HFFc6 (cell line): Measurements from ENCODE around the gene GJB4. TPM values are rescaled to one million over a fixed set of nuclear protein-coding genes. Genes with fewer than 3 reads are reported as not detected.

Source experiments
- DNase-seq: peaks from one replicate; pipeline ENCODE4 v3.0.0-alpha.2; 2018
- H3K27ac Mint-ChIP-seq: 2 replicates; pipeline ENCODE4 v1.8.0; 2020; ENCODE audit warnings: mild to moderate bottlenecking, mixed read lengths
- H3K27me3 Mint-ChIP-seq: 2 replicates; pipeline ENCODE4 v1.8.0; 2021; ENCODE audit warnings: mild to moderate bottlenecking, moderate library complexity, mixed read lengths; ENCODE audit not compliant: insufficient read depth
- H3K36me3 Mint-ChIP-seq: 2 replicates; pipeline ENCODE4 v1.8.0; 2021; ENCODE audit warnings: low read depth, mixed read lengths
- H3K4me1 Mint-ChIP-seq: 2 replicates; pipeline ENCODE4 v1.8.0; 2020; ENCODE audit warnings: low read depth, mixed read lengths
- H3K4me3 Mint-ChIP-seq: 2 replicates; pipeline ENCODE4 v1.8.0; 2020; ENCODE audit warnings: mild to moderate bottlenecking, moderate library complexity, mixed read lengths
- H3K9me3 Mint-ChIP-seq: 2 replicates; pipeline ENCODE4 v1.8.0; 2020; ENCODE audit warnings: mild to moderate bottlenecking, mixed read lengths
- CTCF ChIP-seq: fragments of 200-600 bp; sonication (generic); IDR thresholded peaks from 2 replicates; pipeline ENCODE4 v1.5.0; 2021; ENCODE audit warnings: antibody characterized with exemption, mild to moderate bottlenecking
- total RNA-seq, 6 experiments: library from RNA; stranded (reverse); fragmentation: NEBNext Ultra II Directional; extraction: Animal tissue kit (Norgen Biotek cat#: 25700); gene quantifications; 2 replicates in 1 of 6; 3 replicates in 5 of 6; pipeline ENCODE4 v1.2.3, GENCODE V29; 2021

GJB4 gene
- total RNA-seq, 6 experiments from 2014 or later: not detected

- H3K4me1 Mint-ChIP-seq: peaks cover 29% of the 10 kb centered on the region
- 0 out of 2 replicates have a peak, but pooled peaks have one; percentile 18 for TF ChIP-seq CTCF
- no peak overlapping the region for H3K4me3 Mint-ChIP-seq
- H3K27ac Mint-ChIP-seq: no peak overlapping the region
- H3K36me3 Mint-ChIP-seq: no peaks in the 10 kb centered on the region
- no peaks in the 10 kb centered on the region for H3K9me3 Mint-ChIP-seq
- peaks cover 30% of the 10 kb centered on the region for H3K27me3 Mint-ChIP-seq
- no peak for DNase-seq
Measured at GRCh38 chr1:34781844-34782391, 22.4 kb downstream of the GJB4 start.

GRCh38 chr1:34784751-34785221 is 25.2 kb downstream of the GJB4 start:
- peaks cover 14% of the 10 kb centered on the region for H3K9me3 Mint-ChIP-seq
- H3K36me3 Mint-ChIP-seq: peaks cover 14% of the 10 kb centered on the region
- H3K4me3 Mint-ChIP-seq: no peak overlapping the region
- H3K27ac Mint-ChIP-seq: no peak overlapping the region
- no peak for TF ChIP-seq CTCF
- H3K4me1 Mint-ChIP-seq: peaks cover 39% of the 10 kb centered on the region
- H3K27me3 Mint-ChIP-seq: peaks cover 27% of the 10 kb centered on the region
- DNase-seq: no peak

- peaks cover 39% of the 10 kb centered on the region for H3K4me1 Mint-ChIP-seq
- no peak for DNase-seq
- peaks cover 22% of the 10 kb centered on the region for H3K27me3 Mint-ChIP-seq
- H3K4me3 Mint-ChIP-seq: no peak overlapping the region
- peaks cover 16% of the 10 kb centered on the region for H3K9me3 Mint-ChIP-seq
- H3K36me3 Mint-ChIP-seq: peaks cover 14% of the 10 kb centered on the region
- TF ChIP-seq CTCF: no peak
- H3K27ac Mint-ChIP-seq: no peak overlapping the region
Measured at GRCh38 chr1:34785231-34785874, 25.8 kb downstream of the GJB4 start.

- H3K9me3 Mint-ChIP-seq: peaks cover 16% of the 10 kb centered on the region
- peaks cover 14% of the 10 kb centered on the region for H3K36me3 Mint-ChIP-seq
- H3K4me1 Mint-ChIP-seq: peaks cover 39% of the 10 kb centered on the region
- no peak overlapping the region for H3K27ac Mint-ChIP-seq
- no peak for DNase-seq
- no peak overlapping the region for H3K4me3 Mint-ChIP-seq
- H3K27me3 Mint-ChIP-seq: peaks cover 18% of the 10 kb centered on the region
- no peak for TF ChIP-seq CTCF
Measured at GRCh38 chr1:34785875-34786470, 26.4 kb downstream of the GJB4 start.

GRCh38 chr1:34786521-34787325 is 27.2 kb downstream of the GJB4 start:
- Mint-ChIP-seq H3K9me3 (peaks cover 16% of the 10 kb centered on the region), H3K4me3 (no peak overlapping the region), H3K4me1 (peaks cover 39% of the 10 kb centered on the region), H3K36me3 (peaks cover 14% of the 10 kb centered on the region), H3K27ac (no peak overlapping the region), H3K27me3 (peaks cover 19% of the 10 kb centered on the region)
- peak; percentile 71 for DNase-seq
- TF ChIP-seq CTCF: peak; percentile 92
